ENCODE data around the gene ZNF439. TPM values are rescaled to one million over a fixed set of nuclear protein-coding genes. Genes with fewer than 3 reads are reported as not detected.

The ZNF439 gene
- total and polyA plus RNA-seq, 2 of the 13 experiments (the other 11 are each of a cell fraction or from before 2014, with no cell fraction given) = 2.9 to 4.9 TPM

DNA sequence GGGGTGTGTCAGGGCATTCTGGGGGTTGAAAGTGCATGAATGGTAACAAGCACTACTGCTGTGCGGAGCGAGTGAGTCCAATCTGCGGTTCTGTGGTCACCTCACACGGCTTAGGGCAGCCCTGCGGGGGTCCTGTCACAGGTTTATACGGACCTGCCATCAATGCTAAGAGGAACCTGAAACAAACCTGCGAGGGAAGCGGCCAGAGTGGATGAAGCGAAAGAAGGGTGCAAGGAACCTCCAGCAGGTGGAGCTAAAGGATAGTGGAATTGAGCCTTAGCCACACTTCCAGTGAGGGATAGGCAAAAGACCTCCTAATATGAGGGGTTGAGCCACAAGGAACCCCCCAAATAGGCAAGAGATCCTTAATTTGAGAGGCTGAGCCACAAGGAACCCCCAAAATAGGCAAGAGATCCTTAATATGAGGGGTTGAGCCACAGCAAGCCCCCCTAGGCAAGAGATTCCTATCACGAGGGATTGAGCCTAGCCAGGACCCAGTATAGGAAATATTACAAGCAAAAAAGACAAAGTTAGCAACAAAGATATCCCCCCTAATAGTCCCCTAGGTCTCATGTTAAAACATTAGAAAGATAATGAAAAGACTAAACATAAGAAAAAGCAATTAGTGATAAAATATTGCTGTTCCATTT lies 32.8 kb downstream of the ZNF439 start (continued):
- TF ChIP-seq HMGXB4 (CRISPR knock-in tag; IDR thresholded peaks at IDR 0.05; ENCODE audit: borderline replicate concordance in 1 of 2, low read depth in 1 of 2) (peak in 1 of 2 experiments; percentile 62; a peak in 1 of 4 replicates), ZNF224 (CRISPR knock-in tag; IDR thresholded peaks at IDR 0.05) (no peak), SMAD9 (CRISPR knock-in tag; IDR thresholded peaks at IDR 0.05) (no peak), HMG20B (CRISPR knock-in tag; conservative IDR thresholded peaks at IDR 0.05) (no peak), ZNF639 (CRISPR knock-in tag; conservative IDR thresholded peaks at IDR 0.05) (no peak), LCORL (IDR thresholded peaks at IDR 0.05) (no peak), LCORL (CRISPR knock-in tag; IDR thresholded peaks at IDR 0.05) (0 out of 2 replicates have a peak, but pooled peaks have one; percentile 27), FOXP4 (CRISPR knock-in tag; IDR thresholded peaks at IDR 0.05) (no peak), RAD21 (CRISPR knock-in tag; IDR thresholded peaks at IDR 0.05) (peak; percentile 87), ZNF251 (CRISPR knock-in tag; IDR thresholded peaks at IDR 0.05) (no peak), KDM6A (CRISPR knock-in tag; IDR thresholded peaks at IDR 0.05; ENCODE audit: low read depth) (no peak), HDAC6 (IDR thresholded peaks at IDR 0.05; ENCODE audit: low read depth, low read length) (no peak)
- TF ChIP-seq, protein P1, sequence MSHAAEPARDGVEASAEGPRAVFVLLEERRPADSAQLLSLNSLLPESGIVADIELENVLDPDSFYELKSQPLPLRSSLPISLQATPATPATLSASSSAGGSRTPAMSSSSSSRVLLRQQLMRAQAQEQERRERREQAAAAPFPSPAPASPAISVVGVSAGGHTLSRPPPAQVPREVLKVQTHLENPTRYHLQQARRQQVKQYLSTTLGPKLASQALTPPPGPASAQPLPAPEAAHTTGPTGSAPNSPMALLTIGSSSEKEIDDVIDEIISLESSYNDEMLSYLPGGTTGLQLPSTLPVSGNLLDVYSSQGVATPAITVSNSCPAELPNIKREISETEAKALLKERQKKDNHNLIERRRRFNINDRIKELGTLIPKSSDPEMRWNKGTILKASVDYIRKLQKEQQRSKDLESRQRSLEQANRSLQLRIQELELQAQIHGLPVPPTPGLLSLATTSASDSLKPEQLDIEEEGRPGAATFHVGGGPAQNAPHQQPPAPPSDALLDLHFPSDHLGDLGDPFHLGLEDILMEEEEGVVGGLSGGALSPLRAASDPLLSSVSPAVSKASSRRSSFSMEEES (CRISPR knock-in tag; IDR thresholded peaks at IDR 0.05) = no peak
- TF ChIP-seq, protein P2, sequence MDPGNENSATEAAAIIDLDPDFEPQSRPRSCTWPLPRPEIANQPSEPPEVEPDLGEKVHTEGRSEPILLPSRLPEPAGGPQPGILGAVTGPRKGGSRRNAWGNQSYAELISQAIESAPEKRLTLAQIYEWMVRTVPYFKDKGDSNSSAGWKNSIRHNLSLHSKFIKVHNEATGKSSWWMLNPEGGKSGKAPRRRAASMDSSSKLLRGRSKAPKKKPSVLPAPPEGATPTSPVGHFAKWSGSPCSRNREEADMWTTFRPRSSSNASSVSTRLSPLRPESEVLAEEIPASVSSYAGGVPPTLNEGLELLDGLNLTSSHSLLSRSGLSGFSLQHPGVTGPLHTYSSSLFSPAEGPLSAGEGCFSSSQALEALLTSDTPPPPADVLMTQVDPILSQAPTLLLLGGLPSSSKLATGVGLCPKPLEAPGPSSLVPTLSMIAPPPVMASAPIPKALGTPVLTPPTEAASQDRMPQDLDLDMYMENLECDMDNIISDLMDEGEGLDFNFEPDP (CRISPR knock-in tag; conservative IDR thresholded peaks at IDR 0.05) = no peak
- TF ChIP-seq, protein P3, sequence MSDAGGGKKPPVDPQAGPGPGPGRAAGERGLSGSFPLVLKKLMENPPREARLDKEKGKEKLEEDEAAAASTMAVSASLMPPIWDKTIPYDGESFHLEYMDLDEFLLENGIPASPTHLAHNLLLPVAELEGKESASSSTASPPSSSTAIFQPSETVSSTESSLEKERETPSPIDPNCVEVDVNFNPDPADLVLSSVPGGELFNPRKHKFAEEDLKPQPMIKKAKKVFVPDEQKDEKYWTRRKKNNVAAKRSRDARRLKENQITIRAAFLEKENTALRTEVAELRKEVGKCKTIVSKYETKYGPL (CRISPR knock-in tag; IDR thresholded peaks at IDR 0.05) = no peak
- TF ChIP-seq, protein P4, sequence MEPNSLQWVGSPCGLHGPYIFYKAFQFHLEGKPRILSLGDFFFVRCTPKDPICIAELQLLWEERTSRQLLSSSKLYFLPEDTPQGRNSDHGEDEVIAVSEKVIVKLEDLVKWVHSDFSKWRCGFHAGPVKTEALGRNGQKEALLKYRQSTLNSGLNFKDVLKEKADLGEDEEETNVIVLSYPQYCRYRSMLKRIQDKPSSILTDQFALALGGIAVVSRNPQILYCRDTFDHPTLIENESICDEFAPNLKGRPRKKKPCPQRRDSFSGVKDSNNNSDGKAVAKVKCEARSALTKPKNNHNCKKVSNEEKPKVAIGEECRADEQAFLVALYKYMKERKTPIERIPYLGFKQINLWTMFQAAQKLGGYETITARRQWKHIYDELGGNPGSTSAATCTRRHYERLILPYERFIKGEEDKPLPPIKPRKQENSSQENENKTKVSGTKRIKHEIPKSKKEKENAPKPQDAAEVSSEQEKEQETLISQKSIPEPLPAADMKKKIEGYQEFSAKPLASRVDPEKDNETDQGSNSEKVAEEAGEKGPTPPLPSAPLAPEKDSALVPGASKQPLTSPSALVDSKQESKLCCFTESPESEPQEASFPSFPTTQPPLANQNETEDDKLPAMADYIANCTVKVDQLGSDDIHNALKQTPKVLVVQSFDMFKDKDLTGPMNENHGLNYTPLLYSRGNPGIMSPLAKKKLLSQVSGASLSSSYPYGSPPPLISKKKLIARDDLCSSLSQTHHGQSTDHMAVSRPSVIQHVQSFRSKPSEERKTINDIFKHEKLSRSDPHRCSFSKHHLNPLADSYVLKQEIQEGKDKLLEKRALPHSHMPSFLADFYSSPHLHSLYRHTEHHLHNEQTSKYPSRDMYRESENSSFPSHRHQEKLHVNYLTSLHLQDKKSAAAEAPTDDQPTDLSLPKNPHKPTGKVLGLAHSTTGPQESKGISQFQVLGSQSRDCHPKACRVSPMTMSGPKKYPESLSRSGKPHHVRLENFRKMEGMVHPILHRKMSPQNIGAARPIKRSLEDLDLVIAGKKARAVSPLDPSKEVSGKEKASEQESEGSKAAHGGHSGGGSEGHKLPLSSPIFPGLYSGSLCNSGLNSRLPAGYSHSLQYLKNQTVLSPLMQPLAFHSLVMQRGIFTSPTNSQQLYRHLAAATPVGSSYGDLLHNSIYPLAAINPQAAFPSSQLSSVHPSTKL (CRISPR knock-in tag; IDR thresholded peaks at IDR 0.05) = 0 out of 2 replicates have a peak, but pooled peaks have one; percentile 8
